ENCODE data around the gene SMIM33. TPM values are rescaled to one million over a fixed set of nuclear protein-coding genes. Genes with fewer than 3 reads are reported as not detected.
"Not testable (repeated sequence)": the region's sequence is repeated elsewhere in the genome, so short reads cannot be mapped to it uniquely, and the experiment has no call there.

SMIM33 gene
- total and polyA plus RNA-seq, 9 of the 15 experiments (the other 6 are each of a cell fraction or from before 2014, with no cell fraction given) = not detected

DNA sequence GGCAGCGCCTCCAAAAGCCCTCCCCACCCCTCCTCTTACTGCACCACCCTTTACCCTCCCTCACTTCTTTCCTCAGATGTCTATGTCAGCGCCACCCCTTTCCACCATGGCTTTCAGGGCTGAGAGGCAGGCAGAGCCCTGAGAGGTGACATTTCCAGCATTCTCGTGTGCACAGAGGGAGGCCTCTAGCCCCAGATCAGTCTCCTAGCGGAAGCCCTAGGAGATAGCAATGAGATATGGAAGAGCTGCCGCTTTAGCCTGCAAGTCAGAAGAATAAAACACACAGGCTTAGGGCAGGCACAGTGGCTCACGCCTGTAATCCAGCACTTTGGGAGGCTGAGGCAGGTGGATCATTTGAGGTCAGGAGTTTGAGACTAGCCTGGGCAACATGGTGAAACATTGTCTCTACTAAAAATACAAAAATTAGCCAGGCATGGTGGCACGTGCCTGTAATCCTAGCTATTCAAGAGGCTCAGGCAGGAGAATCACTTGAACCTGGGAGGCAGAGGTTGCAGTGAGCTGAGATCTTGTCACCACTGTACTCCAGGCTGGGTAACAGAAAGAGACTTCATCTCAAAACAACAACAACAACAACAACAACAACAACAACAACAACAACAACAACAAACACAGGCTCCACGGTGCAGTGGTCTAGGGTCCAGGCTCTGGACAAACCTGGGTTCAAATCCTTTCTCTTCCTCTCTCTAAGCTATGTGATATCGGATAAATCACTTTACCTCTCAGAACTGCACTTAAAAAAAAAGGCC, 8.0 kb downstream of the SMIM33 start (continued):
- TF ChIP-seq, protein P1, sequence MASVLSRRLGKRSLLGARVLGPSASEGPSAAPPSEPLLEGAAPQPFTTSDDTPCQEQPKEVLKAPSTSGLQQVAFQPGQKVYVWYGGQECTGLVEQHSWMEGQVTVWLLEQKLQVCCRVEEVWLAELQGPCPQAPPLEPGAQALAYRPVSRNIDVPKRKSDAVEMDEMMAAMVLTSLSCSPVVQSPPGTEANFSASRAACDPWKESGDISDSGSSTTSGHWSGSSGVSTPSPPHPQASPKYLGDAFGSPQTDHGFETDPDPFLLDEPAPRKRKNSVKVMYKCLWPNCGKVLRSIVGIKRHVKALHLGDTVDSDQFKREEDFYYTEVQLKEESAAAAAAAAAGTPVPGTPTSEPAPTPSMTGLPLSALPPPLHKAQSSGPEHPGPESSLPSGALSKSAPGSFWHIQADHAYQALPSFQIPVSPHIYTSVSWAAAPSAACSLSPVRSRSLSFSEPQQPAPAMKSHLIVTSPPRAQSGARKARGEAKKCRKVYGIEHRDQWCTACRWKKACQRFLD (CRISPR knock-in tag; IDR thresholded peaks at IDR 0.05) = peak; percentile 72; the same call in 1 of the 2 replicates
- TF ChIP-seq, protein P2, sequence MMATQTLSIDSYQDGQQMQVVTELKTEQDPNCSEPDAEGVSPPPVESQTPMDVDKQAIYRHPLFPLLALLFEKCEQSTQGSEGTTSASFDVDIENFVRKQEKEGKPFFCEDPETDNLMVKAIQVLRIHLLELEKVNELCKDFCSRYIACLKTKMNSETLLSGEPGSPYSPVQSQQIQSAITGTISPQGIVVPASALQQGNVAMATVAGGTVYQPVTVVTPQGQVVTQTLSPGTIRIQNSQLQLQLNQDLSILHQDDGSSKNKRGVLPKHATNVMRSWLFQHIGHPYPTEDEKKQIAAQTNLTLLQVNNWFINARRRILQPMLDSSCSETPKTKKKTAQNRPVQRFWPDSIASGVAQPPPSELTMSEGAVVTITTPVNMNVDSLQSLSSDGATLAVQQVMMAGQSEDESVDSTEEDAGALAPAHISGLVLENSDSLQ (IDR thresholded peaks at IDR 0.05) = peak; percentile 49
- TF ChIP-seq, protein P3, sequence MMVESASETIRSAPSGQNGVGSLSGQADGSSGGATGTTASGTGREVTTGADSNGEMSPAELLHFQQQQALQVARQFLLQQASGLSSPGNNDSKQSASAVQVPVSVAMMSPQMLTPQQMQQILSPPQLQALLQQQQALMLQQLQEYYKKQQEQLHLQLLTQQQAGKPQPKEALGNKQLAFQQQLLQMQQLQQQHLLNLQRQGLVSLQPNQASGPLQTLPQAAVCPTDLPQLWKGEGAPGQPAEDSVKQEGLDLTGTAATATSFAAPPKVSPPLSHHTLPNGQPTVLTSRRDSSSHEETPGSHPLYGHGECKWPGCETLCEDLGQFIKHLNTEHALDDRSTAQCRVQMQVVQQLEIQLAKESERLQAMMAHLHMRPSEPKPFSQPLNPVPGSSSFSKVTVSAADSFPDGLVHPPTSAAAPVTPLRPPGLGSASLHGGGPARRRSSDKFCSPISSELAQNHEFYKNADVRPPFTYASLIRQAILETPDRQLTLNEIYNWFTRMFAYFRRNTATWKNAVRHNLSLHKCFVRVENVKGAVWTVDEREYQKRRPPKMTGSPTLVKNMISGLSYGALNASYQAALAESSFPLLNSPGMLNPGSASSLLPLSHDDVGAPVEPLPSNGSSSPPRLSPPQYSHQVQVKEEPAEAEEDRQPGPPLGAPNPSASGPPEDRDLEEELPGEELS (CRISPR knock-in tag; IDR thresholded peaks at IDR 0.05; ENCODE audit: borderline replicate concordance) = peak; percentile 77
- TF ChIP-seq CBX3 (IDR thresholded peaks at IDR 0.05; ENCODE audit: borderline replicate concordance in 1 of 2, low read length in 2 of 2) (0 out of 3 replicates have a peak, but pooled peaks of 1 of the 2 experiments have one; percentile 41), LEF1 (IDR thresholded peaks at IDR 0.05) (0 out of 2 replicates have a peak, but pooled peaks have one; percentile 50), ZKSCAN8 (CRISPR knock-in tag; IDR thresholded peaks at IDR 0.05) (0 out of 2 replicates have a peak, but pooled peaks have one; percentile 21), RCOR1 (IDR thresholded peaks at IDR 0.05; ENCODE audit: borderline replicate concordance in 1 of 2, low read depth in 2 of 2, low read length in 2 of 2) (0 out of 4 replicates have a peak, but pooled peaks of 1 of the 2 experiments have one; percentile 22), ARID1B (IDR thresholded peaks at IDR 0.05) (peak; percentile 53), NBN (IDR thresholded peaks at IDR 0.05; ENCODE audit: low read depth) (peak; percentile 32; the same call in 1 of the 2 replicates), RAD21 (CRISPR knock-in tag; conservative IDR thresholded peaks at IDR 0.05 in 1 of 2, IDR thresholded peaks at IDR 0.05 in 1 of 2) (peak; percentile 16 to 45; a peak in 2 of 4 replicates), RNF2 (IDR thresholded peaks at IDR 0.05) (peak; percentile 32; the same call in 1 of the 2 replicates), MEIS2 (IDR thresholded peaks at IDR 0.05; ENCODE audit: partially characterized antibody) (peak; percentile 10), ZNF766 (CRISPR knock-in tag; conservative IDR thresholded peaks at IDR 0.05) (peak; percentile 67; the same call in 1 of the 2 replicates)
- TF ChIP-seq, protein P4, sequence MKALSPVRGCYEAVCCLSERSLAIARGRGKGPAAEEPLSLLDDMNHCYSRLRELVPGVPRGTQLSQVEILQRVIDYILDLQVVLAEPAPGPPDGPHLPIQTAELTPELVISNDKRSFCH (CRISPR knock-in tag; IDR thresholded peaks at IDR 0.05) = not testable (repeated sequence)
- TF ChIP-seq, protein P4 (tag; IDR thresholded peaks at IDR 0.05) = peak; percentile 77
- TF ChIP-seq, protein P5, sequence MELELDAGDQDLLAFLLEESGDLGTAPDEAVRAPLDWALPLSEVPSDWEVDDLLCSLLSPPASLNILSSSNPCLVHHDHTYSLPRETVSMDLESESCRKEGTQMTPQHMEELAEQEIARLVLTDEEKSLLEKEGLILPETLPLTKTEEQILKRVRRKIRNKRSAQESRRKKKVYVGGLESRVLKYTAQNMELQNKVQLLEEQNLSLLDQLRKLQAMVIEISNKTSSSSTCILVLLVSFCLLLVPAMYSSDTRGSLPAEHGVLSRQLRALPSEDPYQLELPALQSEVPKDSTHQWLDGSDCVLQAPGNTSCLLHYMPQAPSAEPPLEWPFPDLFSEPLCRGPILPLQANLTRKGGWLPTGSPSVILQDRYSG (tag; conservative IDR thresholded peaks at IDR 0.05; ENCODE audit: low read depth) = peak; percentile 65; the same call in 1 of the 2 replicates
- TF ChIP-seq, protein P6, sequence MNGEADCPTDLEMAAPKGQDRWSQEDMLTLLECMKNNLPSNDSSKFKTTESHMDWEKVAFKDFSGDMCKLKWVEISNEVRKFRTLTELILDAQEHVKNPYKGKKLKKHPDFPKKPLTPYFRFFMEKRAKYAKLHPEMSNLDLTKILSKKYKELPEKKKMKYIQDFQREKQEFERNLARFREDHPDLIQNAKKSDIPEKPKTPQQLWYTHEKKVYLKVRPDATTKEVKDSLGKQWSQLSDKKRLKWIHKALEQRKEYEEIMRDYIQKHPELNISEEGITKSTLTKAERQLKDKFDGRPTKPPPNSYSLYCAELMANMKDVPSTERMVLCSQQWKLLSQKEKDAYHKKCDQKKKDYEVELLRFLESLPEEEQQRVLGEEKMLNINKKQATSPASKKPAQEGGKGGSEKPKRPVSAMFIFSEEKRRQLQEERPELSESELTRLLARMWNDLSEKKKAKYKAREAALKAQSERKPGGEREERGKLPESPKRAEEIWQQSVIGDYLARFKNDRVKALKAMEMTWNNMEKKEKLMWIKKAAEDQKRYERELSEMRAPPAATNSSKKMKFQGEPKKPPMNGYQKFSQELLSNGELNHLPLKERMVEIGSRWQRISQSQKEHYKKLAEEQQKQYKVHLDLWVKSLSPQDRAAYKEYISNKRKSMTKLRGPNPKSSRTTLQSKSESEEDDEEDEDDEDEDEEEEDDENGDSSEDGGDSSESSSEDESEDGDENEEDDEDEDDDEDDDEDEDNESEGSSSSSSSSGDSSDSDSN (IDR thresholded peaks at IDR 0.05; ENCODE audit: borderline replicate concordance in 1 of 2, low read depth in 2 of 2, low read length in 2 of 2) = 0 out of 4 replicates have a peak, but pooled peaks of 1 of the 2 experiments have one; percentile 65

All from K562 (cell line).